Heart left ventricle (tissue), 16 donors: ENCODE measurements around the gene COL27A1. TPM values are rescaled to one million over a fixed set of nuclear protein-coding genes. Genes with fewer than 3 reads are reported as not detected.

Experiments
- ATAC-seq, 4 donors: fragments of 200-7000 bp; cut with Tn5 transposase; one replicate each; pipeline ENCODE4 v1.9.1; 2020 to 2022; ENCODE audit warnings: moderate library complexity in 4 of 4, mild to moderate bottlenecking in 3 of 4, moderate number of reproducible peaks in 1 of 4
- DNase-seq, 5 donors: peaks; one replicate each; pipeline ENCODE4 v3.0.0-alpha.2; 2020
- H3K27ac ChIP-seq, 12 donors: fragments of 200-600 bp; sonication (generic) in 4 of 12; one replicate each; pipeline versions ENCODE4 v1.5.0 to v1.8.0; 2016 to 2022; ENCODE audit warnings: mild to moderate bottlenecking in 2 of 12
- H3K27me3 ChIP-seq, 9 donors: fragments of 200-600 bp; sonication (generic) in 2 of 9; one replicate each; pipeline versions ENCODE4 v1.5.1 to v1.8.0; 2016 to 2022; ENCODE audit warnings: mild to moderate bottlenecking in 3 of 9
- H3K36me3 ChIP-seq, 9 donors: fragments of 200-600 bp; sonication (generic) in 2 of 9; one replicate each; pipeline versions ENCODE4 v1.5.0 to v1.8.0; 2018 to 2022; ENCODE audit warnings: mild to moderate bottlenecking in 2 of 9
- H3K4me1 ChIP-seq, 12 donors: fragments of 200-600 bp; sonication (generic) in 4 of 12; one replicate each; pipeline versions ENCODE4 v1.5.0 to v1.8.0; 2016 to 2022; ENCODE audit warnings: mild to moderate bottlenecking in 3 of 12
- H3K4me3 ChIP-seq, 12 donors: fragments of 200-600 bp; sonication (generic) in 4 of 12; one replicate each; pipeline versions ENCODE4 v1.5.0 to v1.8.0; 2017 to 2022; ENCODE audit warnings: mild to moderate bottlenecking in 9 of 12, moderate library complexity in 4 of 12
- H3K9me3 ChIP-seq, 12 donors: fragments of 200-600 bp; sonication (generic) in 4 of 12; one replicate each; pipeline versions ENCODE4 v1.5.0 to v1.8.0; 2016 to 2022; ENCODE audit warnings: mild to moderate bottlenecking in 1 of 12
- POLR2A ChIP-seq, 2 donors: fragments of 450-650 bp; IDR thresholded peaks; one replicate each; pipeline ENCODE4 v1.6.1; 2017; ENCODE audit warnings: antibody characterized with exemption in 2 of 2, mild to moderate bottlenecking in 2 of 2, moderate library complexity in 2 of 2
- WGBS, 4 donors: extraction: QIAGEN DNeasy Blood & Tissue Kit in 2 of 4; methylation state at CpG; one replicate each; pipeline versions ENCODE4 v1.1.5 to v1.1.7; 2013 to 2018; 5-methylcytosine and 5-hydroxymethylcytosine counted together
- intact Hi-C, 10 donors: fragments of 100-400 bp; cut with DNase I; formaldehyde crosslinking; loops; one replicate each; pipeline versions ENCODE4 v1.11.1 to v1.14.2; 2022
- polyA plus RNA-seq, 2 donors: library from polyadenylated mRNA; stranded (reverse); fragments of 200-250 nt; gene quantifications; one replicate each; pipeline ENCODE4 v1.2.3, GENCODE V29; 2013
- total RNA-seq, 9 donors: library from RNA; depleted of rRNA in 2 of 9; stranded (reverse); fragments of >200 nt in 2 of 9; fragmentation: NEBNext Ultra II Directional in 3 of 9; extraction: Animal tissue kit (Norgen Biotek cat#: 25700) in 3 of 9; gene quantifications; one replicate each; pipeline versions ENCODE4 v1.1.0 to v1.2.4, GENCODE V29; 2016 to 2023
- TF ChIP-seq, protein P1 (sequence below), 12 donors: fragments of 200-600 bp; sonication (generic) in 4 of 12; IDR thresholded peaks; one replicate each; pipeline versions ENCODE4 v1.5.0 to v1.8.0; 2018 to 2022; ENCODE audit warnings: antibody characterized with exemption in 12 of 12, mild to moderate bottlenecking in 5 of 12
- donor health status: ischemic (EF 13 %, LVEDD 7.1; RV severe dilation, severe dysfunction).
- donor health status: healthy with polysubstance abuse.
- donor health status: DM: no; HTN: yes; CAD: no.
- donor health status: DM: no; HTN: no; CAD: no.
- donor health status: ischemic (EF 25% LVEDD 6.9; RV normal size, moderate dysfunction).
- donor health status: ischemic (EF 25% LVEDD 5.7; RV mildly dilated, moderate dysfunction).
- donor health status: healthy.
- donor health status: DM: yes; HTN: yes; CAD: no.
- donor health status: ischemic (EF 35%, LVEDD 5.7; RV mildly dilated, moderate dysfunction).
- donor health status: nonischemic (EF 11% LVEDD 7.7; RV severe dilation, severe dysfunction).
- donor health status: DM: yes; HTN: yes; CAD: no.
- donor health status: PGD.
- donor health status: ischemic (EF 29% LVEDD 5.4; RV normal size, mild dysfunction).
- donor health status: nonischemic (EF 23%, LVEDD 6.1; RV moderate dilation, normal function).

The COL27A1 gene
- total and polyA plus RNA-seq, 11 donors = 2.3 to 14.2 (median 5.2) TPM

DNA sequence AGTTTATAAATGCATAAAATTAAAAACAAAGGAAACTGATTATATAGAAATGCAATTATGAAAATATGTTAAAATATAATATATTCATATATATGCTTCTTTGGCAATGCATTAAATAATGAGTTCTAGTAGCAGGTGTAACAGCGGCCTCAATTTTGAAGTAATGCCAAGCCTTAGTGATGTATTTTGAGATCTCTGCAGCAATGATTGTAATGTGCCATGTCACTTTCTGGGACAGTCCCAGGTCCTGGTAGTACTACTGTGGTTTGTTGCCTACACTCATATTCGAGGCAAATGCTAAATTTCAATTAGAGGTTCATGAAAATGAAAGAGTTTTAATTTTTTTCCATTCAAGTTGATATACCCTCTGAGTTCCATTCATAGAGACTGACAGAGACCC is 91.7 kb downstream of the COL27A1 start:
- TF ChIP-seq, protein P1, sequence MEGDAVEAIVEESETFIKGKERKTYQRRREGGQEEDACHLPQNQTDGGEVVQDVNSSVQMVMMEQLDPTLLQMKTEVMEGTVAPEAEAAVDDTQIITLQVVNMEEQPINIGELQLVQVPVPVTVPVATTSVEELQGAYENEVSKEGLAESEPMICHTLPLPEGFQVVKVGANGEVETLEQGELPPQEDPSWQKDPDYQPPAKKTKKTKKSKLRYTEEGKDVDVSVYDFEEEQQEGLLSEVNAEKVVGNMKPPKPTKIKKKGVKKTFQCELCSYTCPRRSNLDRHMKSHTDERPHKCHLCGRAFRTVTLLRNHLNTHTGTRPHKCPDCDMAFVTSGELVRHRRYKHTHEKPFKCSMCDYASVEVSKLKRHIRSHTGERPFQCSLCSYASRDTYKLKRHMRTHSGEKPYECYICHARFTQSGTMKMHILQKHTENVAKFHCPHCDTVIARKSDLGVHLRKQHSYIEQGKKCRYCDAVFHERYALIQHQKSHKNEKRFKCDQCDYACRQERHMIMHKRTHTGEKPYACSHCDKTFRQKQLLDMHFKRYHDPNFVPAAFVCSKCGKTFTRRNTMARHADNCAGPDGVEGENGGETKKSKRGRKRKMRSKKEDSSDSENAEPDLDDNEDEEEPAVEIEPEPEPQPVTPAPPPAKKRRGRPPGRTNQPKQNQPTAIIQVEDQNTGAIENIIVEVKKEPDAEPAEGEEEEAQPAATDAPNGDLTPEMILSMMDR (IDR thresholded peaks at IDR 0.05) = no peak
- TF ChIP-seq POLR2A (IDR thresholded peaks at IDR 0.05) = no peak
- ATAC-seq = peak in 1 of 4 donors; percentile 9
- no peak overlapping the region for H3K27ac ChIP-seq
- H3K27me3 ChIP-seq = no peaks in the 10 kb centered on the region
- intact Hi-C loops = no loop called here
- no peak overlapping the region for H3K4me3 ChIP-seq
- H3K4me1 ChIP-seq = peaks cover 0 to 28% (median 6%) of the 10 kb centered on the region in 12 donors
- no peaks in the 10 kb centered on the region for H3K9me3 ChIP-seq
- H3K36me3 ChIP-seq = no peaks in the 10 kb centered on the region
- no peak for DNase-seq
- WGBS, 4 donors = 48 to 66% (median 55%) methylated on average over 2 of the region's 2 CpGs

DNA sequence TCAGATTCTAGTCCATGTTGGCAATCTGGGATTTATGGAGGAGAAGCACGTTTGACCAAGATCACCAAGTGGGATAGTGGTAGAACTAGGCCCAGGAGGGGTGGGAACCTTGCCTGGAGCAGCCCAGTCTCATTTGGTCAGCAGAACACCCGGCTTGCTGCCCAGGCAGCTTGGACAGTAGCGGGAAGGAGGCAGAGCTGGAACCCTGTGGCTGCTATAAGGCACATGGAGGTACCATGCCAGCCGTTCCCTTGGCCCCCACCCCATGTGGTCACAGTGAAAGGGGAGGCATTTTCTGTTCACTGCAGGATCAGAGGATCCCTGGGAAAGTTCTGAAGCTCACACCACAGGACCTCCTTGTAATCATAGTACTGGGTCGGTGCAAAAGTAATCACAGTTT is 92.2 kb downstream of the COL27A1 start:
- Histone ChIP-seq H3K36me3 (no peaks in the 10 kb centered on the region), H3K9me3 (no peaks in the 10 kb centered on the region), H3K4me3 (no peak overlapping the region), H3K27ac (no peak overlapping the region), H3K4me1 (peaks cover 0 to 28% (median 6%) of the 10 kb centered on the region in 12 donors), H3K27me3 (no peaks in the 10 kb centered on the region)
- no peak for TF ChIP-seq POLR2A (IDR thresholded peaks at IDR 0.05)
- TF ChIP-seq, protein P1 (IDR thresholded peaks at IDR 0.05) = no peak
- intact Hi-C loops = no loop called here
- ATAC-seq = no peak
- peak in 1 of 5 donors; percentile 42 for DNase-seq
- WGBS, 4 donors = 79 to 87% (median 84%) methylated on average over 5 of the region's 5 CpGs

DNA sequence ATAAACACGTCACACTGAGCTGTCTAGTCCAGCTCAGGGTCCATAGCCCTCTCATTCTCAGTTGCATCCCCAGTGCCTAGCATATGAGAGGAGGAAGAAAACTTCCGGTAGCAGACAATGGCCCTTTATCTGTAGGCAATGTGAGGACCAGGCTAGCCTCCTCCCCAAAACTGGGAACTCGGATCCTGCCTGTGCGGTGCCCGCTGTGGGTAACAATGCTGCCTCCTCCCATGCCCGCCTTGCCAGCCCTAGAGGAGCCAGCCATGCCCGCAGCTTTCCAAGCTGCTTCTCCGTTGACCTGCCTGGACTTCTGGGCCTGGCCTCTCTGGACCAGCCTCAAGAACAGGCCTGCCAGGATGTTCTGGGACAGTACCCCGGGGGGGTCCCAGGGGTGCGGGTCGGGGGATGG is 93.0 kb downstream of the COL27A1 start:
- no peak for DNase-seq
- peaks cover 0 to 28% (median 6%) of the 10 kb centered on the region in 12 donors for H3K4me1 ChIP-seq
- WGBS, 4 donors = 86 to 91% (median 88%) methylated on average over 6 to 11 of the region's 11 CpGs
- no peak overlapping the region for H3K4me3 ChIP-seq
- no peaks in the 10 kb centered on the region for H3K27me3 ChIP-seq
- no peaks in the 10 kb centered on the region for H3K36me3 ChIP-seq
- intact Hi-C loops = no loop called here
- no peaks in the 10 kb centered on the region for H3K9me3 ChIP-seq
- TF ChIP-seq POLR2A (IDR thresholded peaks at IDR 0.05) = no peak
- TF ChIP-seq, protein P1 (IDR thresholded peaks at IDR 0.05) = no peak
- no peak for ATAC-seq
- peak overlapping the region in 1 of 12 donors; percentile 60 for H3K27ac ChIP-seq

DNA sequence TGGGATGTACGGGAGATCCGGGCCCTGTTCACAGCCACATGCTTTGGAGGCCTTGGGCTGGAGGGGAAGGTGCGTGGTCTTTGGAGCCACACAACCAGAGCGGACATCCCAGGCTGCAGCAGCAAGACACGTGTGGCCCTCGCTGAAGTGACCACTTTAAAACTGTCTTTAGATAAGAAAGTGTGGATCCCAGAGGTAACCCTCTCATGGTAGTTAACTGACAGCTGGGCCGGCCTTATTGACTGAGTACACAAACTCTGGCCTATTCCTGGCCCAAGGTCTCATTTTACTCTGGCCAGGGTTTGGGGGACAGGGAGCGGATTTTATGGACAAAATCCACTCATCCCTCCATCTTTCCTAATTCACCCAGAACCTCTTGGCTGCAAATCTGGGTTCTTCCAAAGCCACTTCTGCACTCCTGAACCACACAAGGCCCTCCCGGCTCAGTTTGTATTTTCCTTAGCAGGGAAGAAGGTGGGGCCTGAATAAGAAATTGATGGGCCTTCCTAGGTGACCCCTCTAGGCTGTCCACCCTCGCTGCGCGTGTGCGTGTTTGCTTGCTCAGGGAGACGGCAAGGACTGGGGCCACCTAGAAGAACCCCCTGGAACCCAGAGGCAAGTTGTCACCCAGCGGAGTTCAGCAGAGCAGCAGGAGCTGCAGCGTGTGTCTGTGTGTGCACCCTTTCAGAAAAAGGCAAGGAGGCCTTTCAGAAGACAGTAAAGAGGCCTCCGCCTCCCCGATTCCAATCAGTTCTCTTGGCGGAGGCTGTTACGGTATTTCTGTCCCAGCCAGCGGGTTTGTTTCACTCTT is 94.3 kb downstream of the COL27A1 start:
- DNase-seq (no peak), ATAC-seq (peak in 3 of 4 donors; percentile 11 to 21 (median 16))
- Histone ChIP-seq H3K27me3 (no peaks in the 10 kb centered on the region), H3K4me3 (peak overlapping the region in 1 of 12 donors; percentile 2), H3K4me1 (peaks cover 0 to 28% (median 6%) of the 10 kb centered on the region in 12 donors), H3K9me3 (no peaks in the 10 kb centered on the region), H3K36me3 (no peaks in the 10 kb centered on the region), H3K27ac (peak overlapping the region in 8 of 12 donors; percentile 19 to 75 (median 66))
- no peak for TF ChIP-seq POLR2A (IDR thresholded peaks at IDR 0.05)
- TF ChIP-seq, protein P1 (IDR thresholded peaks at IDR 0.05) = no peak
- intact Hi-C loops = loop anchor here in 2 of 10 donors (1.0 to 5.0 kb wide), 2 partner anchors 42 kb away; no protein-coding TSS in a partner anchor
- 66 to 72% (median 70%) methylated on average over 19 to 21 of the region's 21 CpGs for WGBS, 4 donors
